Colonic mucosa (tissue), 4 donors: ENCODE results near the gene CHP1. TPM values are rescaled to one million over a fixed set of nuclear protein-coding genes. Genes with fewer than 3 reads are reported as not detected.
"Not testable (repeated sequence)": the region's sequence is repeated elsewhere in the genome, so short reads cannot be mapped to it uniquely, and the experiment has no call there.

ENCODE experiments used
- DNase-seq: peaks from one replicate; pipeline ENCODE4 v3.0.0-alpha.2; 2020
- H3K27ac ChIP-seq: fragments of 200-600 bp; one replicate; pipeline ENCODE4 v1.8.0; 2021
- H3K27me3 ChIP-seq: fragments of 200-600 bp; one replicate; pipeline ENCODE4 v1.8.0; 2021
- H3K36me3 ChIP-seq: fragments of 200-600 bp; one replicate; pipeline ENCODE4 v1.8.0; 2021
- H3K4me1 ChIP-seq: fragments of 200-600 bp; one replicate; pipeline ENCODE4 v1.8.0; 2021; ENCODE audit warnings: mild to moderate bottlenecking
- H3K4me3 ChIP-seq: fragments of 200-600 bp; one replicate; pipeline ENCODE4 v1.8.0; 2021
- H3K9ac ChIP-seq, 2 donors: one replicate each; pipeline ENCODE4 v1.7.0; 2013; ENCODE audit warnings: control low read depth in 2 of 2, low read depth in 2 of 2, low read length in 2 of 2
- H3K9me3 ChIP-seq: fragments of 200-600 bp; one replicate; pipeline ENCODE4 v1.8.0; 2021
- CTCF ChIP-seq: fragments of 200-600 bp; IDR thresholded peaks from one replicate; pipeline ENCODE4 v1.8.0; 2022; ENCODE audit warnings: antibody characterized with exemption, mild to moderate bottlenecking
- intact Hi-C: fragments of 100-400 bp; cut with DNase I; formaldehyde crosslinking; loops from one replicate; pipeline ENCODE4 v1.14.1; 2022
- total RNA-seq, 2 donors: library from RNA; stranded (reverse); fragmentation: NEBNext Ultra II Directional in 1 of 2; extraction: Animal tissue kit (Norgen Biotek cat#: 25700) in 1 of 2; gene quantifications; one replicate each; pipeline ENCODE4 v1.2.1, GENCODE V29; 2021
- donor health status: healthy.
- donor health status: DM: no; HTN: no; CAD: no.
- donor health status: DM: no; HTN: no; CAD: no.

The CHP1 gene
- total RNA-seq, 2 donors from 2014 or later = 251 to 388 TPM

DNA sequence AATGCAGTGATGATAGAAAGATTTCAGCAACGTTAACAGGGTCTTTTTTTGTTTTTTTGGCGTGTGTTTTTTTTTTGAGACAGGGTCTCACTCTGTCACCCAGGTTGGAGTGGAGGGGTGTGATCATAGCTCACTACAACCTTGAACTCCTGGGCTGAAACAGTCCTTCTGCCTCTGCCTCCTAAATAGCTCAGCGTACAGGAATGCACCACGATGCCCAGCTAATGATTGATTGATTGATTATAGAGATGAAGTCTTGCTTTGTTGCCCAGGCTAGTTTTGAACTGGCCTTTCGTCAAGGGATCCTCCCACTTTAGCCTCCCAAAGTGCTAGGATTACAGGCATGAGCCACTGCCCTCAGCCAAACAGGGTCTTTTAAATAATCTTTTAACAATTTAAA lies 7.0 kb downstream of the CHP1 start:
- Histone ChIP-seq H3K36me3 (no peaks in the 10 kb centered on the region), H3K4me1 (peaks cover 11% of the 10 kb centered on the region), H3K9ac (no peak overlapping the region), H3K4me3 (no peak overlapping the region), H3K27me3 (no peaks in the 10 kb centered on the region), H3K27ac (no peak overlapping the region), H3K9me3 (no peaks in the 10 kb centered on the region)
- DNase-seq = no peak
- TF ChIP-seq CTCF = no peak
- intact Hi-C loops = no loop called here

- intact Hi-C loops = no loop called here
- peak overlapping the region in 1 of 2 donors; percentile 75 for H3K9ac ChIP-seq
Measured at GRCh38 chr15:41241221-41241964, 10.3 kb downstream of the CHP1 start.

DNA sequence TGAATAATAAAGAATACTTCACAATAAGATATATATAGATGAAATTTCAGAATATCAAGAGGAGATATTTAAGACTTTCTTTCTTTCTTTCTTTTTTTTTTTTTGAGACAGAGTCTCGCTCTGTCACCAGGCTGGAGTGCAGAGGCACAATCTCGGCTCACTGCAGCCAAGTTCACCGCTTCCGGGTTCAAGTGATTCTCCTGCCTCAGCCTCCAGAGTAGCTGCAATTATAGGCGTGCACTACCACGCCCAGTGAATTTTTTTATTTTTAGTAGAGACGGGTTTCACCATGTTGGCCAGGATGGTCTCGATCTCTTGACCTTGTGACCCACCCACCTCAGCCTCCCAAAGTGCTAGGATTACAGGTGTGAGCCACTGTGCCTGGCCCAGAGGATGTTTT lies 19.7 kb downstream of the CHP1 start:
- H3K36me3 ChIP-seq, H3K27me3 ChIP-seq, H3K4me1 ChIP-seq, H3K4me3 ChIP-seq, H3K27ac ChIP-seq, H3K9me3 ChIP-seq, H3K9ac ChIP-seq, intact Hi-C loops: not testable (repeated sequence)
- peak; percentile 49 for DNase-seq

More at GRCh38 chr15:41241221-41241964, 10.3 kb downstream of the CHP1 start:
- Histone ChIP-seq H3K9me3 (no peaks in the 10 kb centered on the region), H3K27me3 (no peaks in the 10 kb centered on the region), H3K36me3 (no peaks in the 10 kb centered on the region), H3K27ac (peak overlapping the region; percentile 77), H3K4me1 (peaks cover 11% of the 10 kb centered on the region), H3K4me3 (no peak overlapping the region)
- peak; percentile 66 for DNase-seq
- no peak for TF ChIP-seq CTCF

- Histone ChIP-seq H3K27ac (no peak overlapping the region), H3K9ac (no peak overlapping the region), H3K27me3 (no peaks in the 10 kb centered on the region), H3K9me3 (no peaks in the 10 kb centered on the region), H3K36me3 (no peaks in the 10 kb centered on the region), H3K4me3 (no peak overlapping the region), H3K4me1 (peaks cover 4% of the 10 kb centered on the region)
- no peak for DNase-seq
- TF ChIP-seq CTCF = no peak
- intact Hi-C loops = no loop called here
Measured at GRCh38 chr15:41251411-41251810, 20.3 kb downstream of the CHP1 start.

GRCh38 chr15:41254560-41254959 lies 23.5 kb downstream of the CHP1 start:
- no peaks in the 10 kb centered on the region for H3K36me3 ChIP-seq
- H3K4me3 ChIP-seq = no peak overlapping the region
- H3K9me3 ChIP-seq = no peaks in the 10 kb centered on the region
- no peak for DNase-seq
- H3K27ac ChIP-seq = peak overlapping the region; percentile 11
- intact Hi-C loops = no loop called here
- TF ChIP-seq CTCF = no peak
- H3K9ac ChIP-seq = no peak overlapping the region
- peaks cover 9% of the 10 kb centered on the region for H3K4me1 ChIP-seq
- H3K27me3 ChIP-seq = no peaks in the 10 kb centered on the region

GRCh38 chr15:41256103-41256502 lies 25.0 kb downstream of the CHP1 start:
- Histone ChIP-seq H3K9me3 (no peaks in the 10 kb centered on the region), H3K4me3 (no peak overlapping the region), H3K27ac (no peak overlapping the region), H3K4me1 (peaks cover 10% of the 10 kb centered on the region), H3K36me3 (no peaks in the 10 kb centered on the region), H3K27me3 (no peaks in the 10 kb centered on the region), H3K9ac (no peak overlapping the region)
- intact Hi-C loops = no loop called here
- DNase-seq = no peak
- TF ChIP-seq CTCF = no peak
